ENCODE data around the gene DHRS3.
"Not testable (repeated sequence)": the region's sequence is repeated elsewhere in the genome, so short reads cannot be mapped to it uniquely, and the experiment has no call there.

DHRS3 gene

GRCh38 chr1:12552111-12552888 lies 65.7 kb downstream of the DHRS3 start:
- DNase-seq = no peak

- no peak for DNase-seq
Measured at GRCh38 chr1:12551584-12551983, 66.4 kb downstream of the DHRS3 start.

DNA sequence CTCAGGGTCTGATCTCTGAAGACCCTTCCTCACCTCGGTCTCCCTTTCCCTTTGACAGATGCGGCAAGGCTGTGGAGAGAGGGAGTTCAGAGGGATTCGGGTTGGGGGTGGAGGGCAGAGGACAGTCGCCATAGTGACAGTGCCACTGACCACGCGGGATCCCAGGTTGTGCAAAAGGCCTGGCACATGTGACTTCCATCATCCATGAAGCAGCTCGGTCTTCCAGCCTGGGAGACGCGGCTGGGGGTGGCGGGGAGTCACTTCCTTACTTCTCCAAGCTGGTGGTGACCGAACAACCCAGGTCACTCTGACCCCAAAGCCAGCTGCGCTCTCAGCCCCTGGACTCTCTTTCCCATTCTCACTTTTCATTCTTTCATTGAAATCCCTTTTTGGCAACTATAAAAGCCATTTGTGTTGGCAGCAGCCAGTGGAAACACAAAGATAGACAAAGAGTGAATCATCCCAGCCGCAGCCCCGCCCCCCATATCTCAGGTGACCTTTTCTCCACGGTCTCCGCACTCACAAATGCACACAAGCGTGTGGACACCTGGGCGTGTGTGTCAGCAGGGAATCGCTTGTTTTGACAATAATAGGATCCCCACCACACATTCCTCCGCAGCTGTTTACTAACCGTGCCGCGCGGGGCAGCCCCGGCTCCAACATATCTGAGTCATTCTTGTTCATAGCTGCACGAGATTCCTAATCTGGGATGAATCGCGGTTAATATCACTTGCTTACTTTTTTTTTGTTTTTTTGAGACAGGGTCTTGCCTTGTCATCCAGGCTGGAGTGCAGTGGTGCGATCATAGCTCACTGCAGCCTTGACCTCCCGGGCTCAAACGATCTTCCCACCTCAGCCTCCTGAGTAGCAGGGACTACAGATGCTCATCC lies 68.3 kb downstream of the DHRS3 start:
- DNase-seq = peak; percentile 31

DNA sequence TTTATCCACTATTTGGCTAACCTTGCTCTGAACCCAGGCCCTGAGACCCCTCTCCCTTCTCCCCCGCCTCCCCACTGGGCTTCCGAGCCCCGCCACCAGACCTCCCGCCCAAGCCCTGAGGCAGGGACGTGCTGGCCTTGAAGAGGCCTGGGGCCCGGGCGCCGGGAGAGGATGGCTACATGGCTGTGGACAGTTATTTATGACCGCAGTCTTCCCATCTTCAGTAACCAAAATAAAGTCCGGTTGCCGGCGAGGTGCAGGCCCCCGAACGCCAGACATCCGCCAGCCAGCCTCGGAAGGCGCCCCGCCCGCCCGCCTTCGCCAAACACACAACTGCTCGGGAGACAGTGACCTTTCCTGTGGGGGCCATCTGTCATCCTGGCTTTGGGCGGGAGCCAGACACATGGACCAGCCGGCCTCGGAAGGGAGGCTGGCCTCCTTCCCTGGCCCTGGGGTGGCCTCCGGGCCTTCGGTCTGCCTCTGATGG lies 69.0 kb downstream of the DHRS3 start:
- no peak for DNase-seq

DNA sequence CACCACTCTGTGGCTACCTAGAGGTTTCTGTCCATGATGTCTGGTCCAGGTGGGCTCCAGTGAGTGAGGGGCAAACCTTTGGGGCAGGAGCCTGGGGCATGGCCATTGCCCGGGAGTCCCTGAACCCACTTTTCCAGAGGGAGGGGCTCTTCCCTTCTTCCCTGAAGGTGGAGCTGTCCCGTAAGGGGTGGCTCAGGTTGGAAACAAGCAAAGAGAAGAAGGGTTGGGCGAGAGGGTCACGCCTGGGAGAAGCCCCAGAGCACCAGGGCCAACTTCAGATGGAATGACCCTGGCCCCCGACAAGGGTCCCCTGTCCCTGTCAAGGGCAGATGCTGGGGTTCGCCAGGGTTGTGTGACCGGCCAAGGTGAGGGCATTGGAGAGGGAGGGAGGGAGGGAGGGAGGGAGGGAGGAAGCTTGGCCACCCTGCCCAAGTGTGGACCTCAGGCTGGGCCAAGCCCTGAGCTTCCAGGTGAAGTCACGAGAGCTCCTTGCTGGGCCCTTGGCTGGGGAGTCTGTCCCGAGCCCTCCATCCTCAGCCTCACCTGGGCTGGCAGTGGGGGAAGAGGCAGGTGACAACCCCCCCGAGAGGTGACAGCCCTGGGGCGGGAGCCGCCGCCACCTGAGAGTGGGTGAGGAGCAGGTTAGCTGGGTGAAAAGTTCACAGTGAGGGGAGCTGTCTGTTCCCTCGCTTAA lies 69.6 kb downstream of the DHRS3 start:
- no peak for DNase-seq

GRCh38 chr1:12547586-12548225 lies 70.3 kb downstream of the DHRS3 start:
- DNase-seq = no peak

- DNase-seq = no peak
Measured at GRCh38 chr1:12546771-12547585, 71.0 kb downstream of the DHRS3 start.

GRCh38 chr1:12544992-12545391 lies 73.0 kb downstream of the DHRS3 start:
- DNase-seq = no peak

- no peak for DNase-seq
Measured at GRCh38 chr1:12544357-12544756, 73.7 kb downstream of the DHRS3 start.

GRCh38 chr1:12543740-12544154 lies 74.3 kb downstream of the DHRS3 start:
- no peak for DNase-seq

DNA sequence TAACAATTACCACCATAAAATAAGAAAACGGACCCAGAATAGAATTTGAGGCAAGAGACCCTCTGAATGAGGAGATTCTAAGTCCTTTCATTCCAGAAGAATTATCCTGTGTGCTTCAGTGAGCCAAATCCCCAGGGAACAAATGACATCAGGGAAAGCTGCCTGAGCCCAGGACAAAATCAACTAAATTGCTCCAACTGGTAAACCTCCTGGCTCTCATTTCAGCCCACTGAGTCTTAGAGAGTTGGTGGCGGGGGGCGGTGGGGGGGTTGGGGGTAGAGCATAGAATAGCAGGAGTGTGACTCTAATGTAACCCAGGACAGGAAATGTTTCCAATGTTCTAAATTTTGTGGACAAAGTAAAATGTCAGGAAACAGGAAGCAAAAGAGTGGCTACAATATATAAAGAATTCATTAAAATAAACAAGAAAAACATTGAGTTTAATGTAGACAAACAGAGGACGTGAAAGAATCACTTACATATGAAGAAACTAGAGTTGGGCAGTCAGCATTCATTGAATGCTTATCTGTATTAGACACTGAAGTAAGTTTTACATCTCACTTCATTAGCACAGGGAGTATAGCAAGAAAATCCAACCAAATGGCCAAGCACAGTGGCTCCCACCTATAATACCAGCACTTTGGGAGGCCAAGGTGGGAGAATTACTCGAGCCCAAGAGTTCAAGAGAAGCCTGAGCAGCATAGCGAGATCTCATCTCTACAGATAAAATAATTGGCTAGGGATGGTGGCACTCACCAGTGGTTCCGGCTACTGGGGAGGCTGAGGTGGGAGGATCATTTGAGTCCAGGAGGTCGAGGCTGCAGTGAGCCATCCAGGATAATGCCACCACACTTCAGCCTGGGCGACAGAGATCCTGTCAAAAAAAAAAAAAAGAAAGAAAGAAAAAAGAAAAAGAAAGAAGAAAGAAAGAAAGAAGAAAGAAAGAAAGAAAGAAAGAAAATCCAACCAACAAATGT lies 75.1 kb downstream of the DHRS3 start:
- DNase-seq = no peak

GRCh38 chr1:12542138-12542465 lies 75.9 kb downstream of the DHRS3 start:
- DNase-seq = no peak

- no peak for DNase-seq
Measured at GRCh38 chr1:12541274-12542137, 76.5 kb downstream of the DHRS3 start.

DNA sequence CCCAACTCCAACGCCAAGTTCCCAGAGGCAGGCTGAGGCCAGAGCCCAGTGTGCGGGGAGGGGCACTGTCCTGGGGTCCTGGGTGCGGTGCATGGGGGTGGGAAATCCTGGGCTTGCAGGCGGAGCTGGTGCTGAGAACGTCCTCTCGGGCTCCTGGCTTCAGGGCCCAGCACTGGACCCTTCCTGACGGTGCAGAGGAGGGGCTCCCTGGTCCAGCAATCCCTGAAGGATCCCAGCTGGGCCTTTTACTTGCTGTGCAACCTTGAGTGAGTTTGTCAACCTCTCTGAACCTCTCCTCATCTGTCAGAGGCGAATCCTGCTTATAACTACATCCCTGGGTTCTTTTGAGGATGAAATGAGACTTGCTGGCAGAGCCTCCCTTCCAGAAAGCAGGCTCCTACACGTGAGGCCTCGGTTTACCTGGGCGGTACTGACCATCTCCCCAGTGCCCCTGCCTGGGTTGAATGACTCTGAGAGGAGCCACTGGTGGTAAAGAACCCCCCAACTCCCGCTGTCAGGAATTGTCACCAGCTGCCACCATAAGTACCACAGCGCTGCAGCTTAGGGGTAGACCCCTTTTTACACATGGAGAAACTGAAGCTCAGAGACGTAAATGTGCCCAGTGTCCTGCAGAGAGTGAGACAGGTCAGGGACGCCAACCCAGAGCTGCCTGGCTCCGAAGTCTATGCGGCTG lies 77.3 kb downstream of the DHRS3 start:
- DNase-seq = no peak

GRCh38 chr1:12539705-12540579 lies 78.1 kb downstream of the DHRS3 start:
- DNase-seq = no peak

DNA sequence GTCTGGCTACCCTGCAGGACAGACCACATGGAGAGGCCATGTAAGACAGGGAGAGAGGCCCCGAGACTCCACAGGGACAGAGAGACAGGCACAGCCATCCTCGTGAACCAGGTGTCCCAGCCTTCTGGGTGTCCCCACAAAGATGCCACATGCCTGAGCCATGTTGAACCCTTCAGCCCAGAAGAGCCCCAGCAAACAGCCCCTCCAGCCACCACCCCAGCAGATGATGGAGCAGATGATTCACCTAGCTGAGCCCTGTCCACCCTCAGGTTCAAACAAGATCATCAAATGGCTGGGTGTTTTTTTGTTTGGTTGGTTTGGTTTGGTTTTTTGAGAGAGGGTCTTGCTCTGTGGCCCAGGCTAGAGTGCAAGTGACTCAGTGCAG lies 78.7 kb downstream of the DHRS3 start:
- no peak for DNase-seq

- DNase-seq = not testable (repeated sequence)
Measured at GRCh38 chr1:12538536-12538935, 79.5 kb downstream of the DHRS3 start.

- DNase-seq = no peak
Measured at GRCh38 chr1:12537906-12538461, 80.0 kb downstream of the DHRS3 start.
